HG02884 (cell line): Measurements from ENCODE around the gene FADS1.

Source experiments
- ATAC-seq: cut with Tn5 transposase; IDR thresholded peaks from one replicate; pipeline ENCODE4 v1.9.1; 2021; ENCODE audit warnings: mild to moderate bottlenecking, moderate library complexity; ENCODE audit not compliant: unreplicated experiment

Gene FADS1

DNA sequence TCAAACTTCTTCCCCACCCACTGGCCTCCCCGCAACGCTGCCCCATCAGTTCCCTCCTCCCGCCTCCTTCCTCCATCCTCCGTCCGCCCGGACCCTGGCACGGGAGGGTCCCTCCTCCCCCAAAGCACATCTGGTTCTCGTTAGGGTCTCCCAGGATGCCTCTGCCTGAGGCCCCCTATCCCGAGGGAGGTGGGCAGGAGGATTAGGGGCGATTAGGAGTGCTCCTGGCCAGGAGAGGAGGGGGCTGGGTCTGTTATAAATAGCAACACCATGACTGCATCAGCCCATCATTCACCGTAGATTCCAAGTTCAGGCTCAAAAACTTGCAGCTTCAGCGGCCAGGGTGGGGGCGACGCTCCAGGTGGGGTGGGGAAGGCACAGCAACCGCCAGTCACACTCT lies 54.0 kb downstream of the FADS1 start:
- ATAC-seq, result no peak

DNA sequence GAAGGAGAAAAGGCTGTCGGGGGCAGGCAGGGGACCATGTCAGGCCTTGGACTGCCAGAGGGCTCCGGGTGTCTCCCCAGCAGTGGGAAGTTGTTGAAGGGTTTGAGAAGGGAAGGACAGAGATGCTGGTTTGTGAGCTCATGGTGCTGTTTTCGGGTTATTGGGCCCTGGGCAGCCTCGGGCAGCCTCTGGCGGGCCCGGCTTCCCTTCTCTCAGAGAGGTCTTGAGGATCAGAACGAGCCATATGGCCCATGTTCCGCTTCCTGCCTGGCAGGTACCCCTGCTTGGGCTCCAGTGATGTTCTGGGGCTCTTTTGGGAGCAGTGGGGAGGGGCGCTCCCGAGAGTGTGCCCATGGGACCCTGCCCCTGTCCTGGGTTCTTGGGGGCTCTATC lies 54.6 kb downstream of the FADS1 start:
- ATAC-seq, result no peak

DNA sequence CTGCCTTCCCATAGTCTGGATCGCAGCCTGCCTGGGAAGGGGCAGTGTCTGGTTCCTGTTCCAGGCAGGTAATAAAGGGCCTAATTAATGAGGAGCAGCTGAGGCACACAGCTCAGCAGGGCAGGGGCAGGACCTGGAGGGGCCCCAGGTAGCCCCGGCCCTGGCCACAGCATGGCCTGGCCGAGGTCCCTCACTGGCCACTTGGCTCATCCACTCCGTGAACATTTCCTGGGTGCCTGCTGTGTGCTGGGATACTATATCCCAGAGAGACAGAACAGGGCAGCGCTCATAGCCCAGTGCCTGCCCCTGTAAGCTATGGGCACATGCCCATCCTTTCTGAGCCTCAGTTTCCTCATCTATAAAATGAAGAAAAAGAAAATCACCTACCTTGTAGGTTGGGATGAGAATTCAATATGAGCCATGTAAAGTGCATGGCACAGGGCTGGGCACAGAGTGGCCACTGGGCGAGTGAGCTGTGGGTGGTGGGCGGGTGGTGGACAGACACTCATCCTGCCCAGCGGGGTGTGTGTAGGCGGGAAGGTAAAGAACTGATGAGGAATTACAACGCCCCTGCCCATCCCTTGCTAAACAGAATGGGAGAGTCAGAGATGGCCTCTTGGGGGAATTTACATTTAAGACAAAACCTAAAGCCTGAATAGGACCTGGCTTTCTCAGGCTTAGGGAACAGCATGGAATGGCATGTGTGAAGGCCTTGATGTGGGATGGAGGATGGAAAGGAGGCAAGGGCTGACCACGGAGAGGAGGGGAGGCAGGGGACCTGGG lies 55.2 kb downstream of the FADS1 start:
- no peak for ATAC-seq

DNA sequence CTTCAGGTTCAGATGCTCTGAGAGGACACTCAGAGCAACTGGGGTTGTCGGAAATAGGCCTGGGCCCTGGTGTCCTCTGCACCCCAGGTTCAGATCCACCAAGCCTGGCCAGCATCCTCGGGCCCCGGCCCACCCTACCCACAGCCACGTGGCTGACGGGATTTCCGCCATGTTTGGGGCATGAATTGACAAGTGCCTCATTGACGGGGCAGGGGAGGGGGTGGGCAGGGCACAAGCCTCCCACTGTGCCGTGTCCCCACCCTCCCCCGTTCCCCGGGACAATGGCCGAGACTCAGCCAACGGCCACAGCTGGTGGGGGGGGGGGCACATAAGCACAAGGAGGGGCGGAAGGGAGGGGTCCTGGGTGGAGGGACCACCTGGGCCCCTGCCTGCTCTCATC lies 55.9 kb downstream of the FADS1 start:
- no peak for ATAC-seq

DNA sequence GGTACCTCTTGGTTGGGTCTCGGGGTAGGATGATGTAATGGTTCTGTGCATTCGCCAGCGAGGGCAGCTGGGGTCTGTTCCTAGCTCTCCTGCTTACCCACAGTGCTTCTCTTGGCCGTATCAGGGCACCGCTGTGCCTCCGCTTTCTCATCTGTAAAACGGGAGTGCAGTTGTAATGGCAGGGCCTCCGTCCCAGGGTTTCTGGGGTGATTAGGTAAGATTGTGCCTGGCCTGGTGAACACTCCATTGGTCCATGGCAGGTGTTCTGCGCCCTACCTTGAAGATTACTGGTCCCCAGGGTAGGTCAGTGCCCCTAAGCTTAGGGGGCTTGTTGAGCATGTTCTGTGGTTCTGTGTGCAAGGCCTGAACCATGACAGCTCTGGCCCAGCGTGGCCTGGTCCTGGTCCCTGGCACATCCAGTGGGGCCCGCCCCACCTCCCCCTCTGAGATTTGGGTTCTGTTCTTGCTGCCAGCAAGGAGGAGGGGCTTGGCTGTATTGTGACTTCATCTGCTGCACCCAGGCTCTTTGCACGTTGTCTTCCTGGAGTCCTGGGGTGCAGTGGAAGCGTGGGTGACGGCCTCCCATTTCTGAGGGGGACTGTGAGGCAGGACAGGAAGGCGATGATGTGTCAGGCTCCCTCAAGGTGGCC lies 59.5 kb downstream of the FADS1 start:
- ATAC-seq, result no peak

DNA sequence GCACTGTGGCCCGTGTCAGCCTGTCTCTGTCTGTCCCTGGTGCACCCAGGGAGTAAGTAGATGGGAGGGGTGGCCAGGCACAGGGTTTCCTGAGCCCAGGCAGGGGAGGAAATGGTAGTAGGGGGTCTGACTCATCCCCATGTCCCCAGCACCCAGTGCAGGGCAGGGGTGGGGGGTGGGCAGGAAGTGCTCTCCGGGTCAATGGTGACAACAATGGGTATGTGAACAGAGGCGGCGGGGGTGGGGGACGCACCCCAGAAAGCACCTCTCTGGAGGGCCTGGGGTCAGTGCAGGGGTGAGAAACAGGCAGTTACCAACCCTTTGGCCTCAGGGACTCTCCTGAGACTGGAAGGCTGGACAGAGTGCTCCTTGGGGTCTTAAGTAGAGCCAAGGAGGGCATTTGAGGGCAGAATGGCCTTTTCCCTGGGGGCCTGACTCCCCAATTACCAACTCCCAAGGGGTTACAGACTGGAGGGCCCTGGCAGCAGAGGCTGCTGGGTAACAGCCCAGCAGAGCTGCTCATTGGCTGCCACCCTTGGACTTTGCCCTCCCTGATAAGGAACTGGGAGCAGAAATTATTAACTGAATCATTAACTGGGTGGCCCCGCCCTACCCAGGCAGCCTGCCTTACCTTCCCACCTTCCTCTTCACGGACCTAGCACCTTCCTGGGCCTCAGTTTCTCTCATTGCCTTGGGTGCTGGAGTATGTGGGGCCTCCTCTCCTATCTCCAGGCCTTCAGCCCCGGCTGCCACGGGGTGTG lies 60.2 kb downstream of the FADS1 start:
- ATAC-seq, result no peak

DNA sequence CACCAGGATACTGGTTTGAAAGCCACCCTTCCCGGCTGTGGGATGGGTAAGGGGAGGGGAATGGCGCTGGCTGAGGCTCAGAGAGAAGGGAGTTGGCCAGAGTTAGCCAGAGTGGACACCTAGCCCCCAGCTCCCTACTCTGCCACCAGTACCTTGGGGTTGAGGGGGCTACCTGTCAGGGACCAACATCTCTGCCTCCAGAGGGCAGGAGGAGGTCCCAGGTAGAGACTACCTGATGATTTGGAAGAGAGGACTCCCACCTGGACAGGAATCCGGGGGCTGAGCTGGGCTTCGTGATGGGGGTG lies 60.7 kb downstream of the FADS1 start:
- no peak for ATAC-seq

DNA sequence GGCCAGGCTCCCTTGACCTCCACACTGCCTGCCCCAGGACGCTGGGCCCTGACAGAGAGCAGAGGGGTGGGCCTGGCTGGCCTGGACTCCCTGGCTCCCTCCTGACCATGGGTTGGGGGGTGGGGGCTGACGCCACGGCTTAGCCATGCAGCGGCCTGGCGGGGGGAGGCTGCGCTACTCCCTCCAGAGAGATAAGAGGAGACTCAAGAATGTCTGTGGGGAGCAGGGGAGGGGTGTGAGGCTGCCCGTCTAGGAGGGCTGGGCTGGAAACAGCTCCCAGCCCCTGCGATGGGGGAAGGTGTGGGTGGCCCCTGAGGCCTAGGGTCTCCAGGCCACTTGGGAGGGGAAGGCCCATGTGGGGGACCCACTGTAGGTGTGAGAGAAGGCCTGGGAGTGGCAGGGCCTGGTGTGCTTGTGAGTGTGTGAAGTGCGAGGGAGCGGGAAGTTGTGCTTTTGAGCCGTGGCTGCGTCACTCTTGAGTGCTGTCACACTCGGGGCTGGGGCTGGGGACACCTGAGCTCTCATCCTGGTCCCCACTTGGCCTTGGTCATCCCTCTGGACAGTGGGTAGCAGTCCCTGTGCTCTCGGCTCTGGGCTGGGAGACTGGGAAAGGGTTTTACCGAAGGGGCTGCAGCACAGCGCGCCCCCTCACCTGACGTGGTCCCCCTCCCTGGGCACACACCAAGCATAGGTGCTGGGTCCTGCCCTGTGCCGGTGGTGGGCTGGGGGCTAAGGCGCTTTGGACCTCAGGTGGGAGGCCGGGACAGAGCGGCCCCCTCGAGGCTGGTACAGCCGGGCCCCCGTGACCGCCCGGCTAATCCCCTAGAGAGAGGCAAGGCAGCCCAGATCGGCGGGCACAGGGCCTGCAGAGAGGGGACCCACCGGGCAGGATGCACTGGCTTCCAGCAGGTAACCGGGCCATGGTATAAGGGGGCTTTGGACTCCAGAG lies 62.0 kb downstream of the FADS1 start:
- ATAC-seq, result no peak

DNA sequence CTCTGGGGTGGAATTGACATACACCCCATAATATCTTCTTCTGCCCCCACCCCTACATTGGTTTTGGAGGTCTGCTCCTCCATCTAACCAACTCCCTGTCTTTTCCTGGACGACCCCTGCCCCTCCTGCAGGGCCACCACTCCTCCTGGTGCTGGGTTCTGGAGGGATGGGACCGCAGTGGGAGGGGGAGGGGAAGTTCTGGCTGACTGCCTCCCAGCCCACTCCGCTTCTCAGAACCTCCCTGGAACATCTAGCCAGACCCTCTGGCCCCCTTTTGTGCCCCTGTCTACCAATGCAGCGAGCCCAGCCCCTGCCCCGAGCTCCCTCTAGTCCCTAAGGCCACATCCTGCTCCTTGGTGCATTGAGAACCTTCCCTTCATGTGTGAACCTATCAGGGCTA lies 63.1 kb downstream of the FADS1 start:
- ATAC-seq, result no peak

DNA sequence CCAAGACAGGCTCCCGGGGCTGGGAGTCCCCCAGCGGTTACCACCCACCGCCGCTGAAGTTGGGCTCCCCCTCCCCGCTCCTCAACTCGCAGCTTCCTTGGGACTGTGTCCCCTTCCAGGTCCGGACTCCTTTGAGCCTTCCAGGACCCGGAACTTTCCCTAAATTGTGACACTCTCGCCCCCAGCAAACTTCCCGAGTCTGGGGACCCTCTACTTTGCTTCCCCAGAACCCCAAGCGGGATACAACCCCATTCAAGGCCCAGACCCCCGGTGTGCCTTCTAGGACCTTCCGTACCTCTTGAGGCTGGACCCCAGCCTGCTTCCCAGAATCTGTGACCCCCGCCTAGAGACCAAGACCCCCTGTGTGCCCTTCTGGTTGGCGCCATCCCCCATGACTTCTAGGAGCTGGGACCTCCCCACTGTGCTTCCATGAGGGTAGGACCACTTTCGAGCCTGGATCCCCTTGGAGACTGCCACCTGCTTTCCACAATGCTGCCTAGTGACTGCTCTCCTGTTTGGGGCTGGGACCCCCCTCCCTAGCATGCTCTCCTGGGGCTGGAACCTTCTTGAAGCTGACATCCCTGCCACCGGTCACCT lies 63.8 kb downstream of the FADS1 start:
- ATAC-seq, result no peak

DNA sequence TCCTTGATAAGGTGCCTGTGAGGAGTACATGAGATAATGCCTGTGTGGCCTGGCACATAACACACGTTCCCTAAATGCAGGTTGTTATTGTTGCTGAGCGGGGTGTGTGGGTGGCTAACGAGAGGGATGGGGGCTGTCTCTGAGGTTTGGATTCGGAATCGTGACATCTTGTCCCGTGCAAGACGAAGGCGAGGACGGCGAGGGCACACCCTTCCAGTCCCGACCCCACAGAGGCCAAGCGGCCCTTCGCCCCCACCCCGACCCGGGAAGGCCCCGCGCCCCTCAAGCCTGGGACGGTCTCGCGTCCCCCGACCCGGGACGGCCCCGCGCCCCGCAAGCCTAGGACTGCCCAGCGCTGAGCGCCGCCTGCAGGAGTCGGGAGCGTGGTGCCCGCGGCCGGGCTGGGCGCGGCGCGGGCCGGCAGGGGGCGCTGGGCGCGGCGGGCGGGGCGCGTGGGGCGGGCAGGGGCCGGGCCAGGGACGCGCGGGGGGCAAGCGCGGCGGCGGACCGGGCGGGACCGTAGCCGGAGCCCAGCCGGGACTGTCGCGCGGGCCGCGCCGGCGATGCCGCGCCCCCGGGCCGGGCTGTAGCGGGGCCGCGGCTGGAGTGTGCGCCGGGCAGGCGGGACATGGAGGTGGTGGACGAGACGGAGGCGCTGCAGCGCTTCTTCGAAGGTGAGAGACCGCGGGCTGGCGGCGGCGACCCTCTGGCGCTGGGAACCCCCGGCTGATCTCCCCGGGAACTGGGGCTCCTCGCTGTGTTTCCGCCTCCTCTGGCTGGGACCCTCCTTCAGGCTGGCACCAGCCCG lies 64.5 kb downstream of the FADS1 start, which contains the start of gene MYRF:
Gene MYRF, plus strand, starts transcription at position 520 of the 808 bp plus-strand sequence. Its CDS starts 109 bp downstream, at position 629.
- no peak for ATAC-seq

DNA sequence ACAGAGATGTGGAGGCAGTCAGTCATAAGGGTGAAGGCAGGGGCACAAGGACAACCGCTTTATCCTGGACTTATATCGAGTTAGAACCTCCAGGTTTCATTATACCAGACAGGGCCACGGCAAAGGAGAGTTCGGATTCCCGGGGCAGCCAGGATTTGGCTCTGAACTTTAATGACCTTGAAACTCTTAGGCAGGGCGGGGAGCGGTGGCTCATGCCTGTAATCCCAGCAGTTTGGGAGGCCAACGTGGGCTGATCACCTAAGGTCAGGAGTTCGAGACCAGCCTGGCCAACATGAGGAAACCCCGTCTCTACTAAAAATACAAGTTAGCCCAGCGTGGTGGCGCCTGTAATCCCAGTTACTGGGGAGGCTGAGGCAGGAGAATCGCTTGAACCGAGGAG lies 65.4 kb downstream of the FADS1 start:
- ATAC-seq, result no peak

DNA sequence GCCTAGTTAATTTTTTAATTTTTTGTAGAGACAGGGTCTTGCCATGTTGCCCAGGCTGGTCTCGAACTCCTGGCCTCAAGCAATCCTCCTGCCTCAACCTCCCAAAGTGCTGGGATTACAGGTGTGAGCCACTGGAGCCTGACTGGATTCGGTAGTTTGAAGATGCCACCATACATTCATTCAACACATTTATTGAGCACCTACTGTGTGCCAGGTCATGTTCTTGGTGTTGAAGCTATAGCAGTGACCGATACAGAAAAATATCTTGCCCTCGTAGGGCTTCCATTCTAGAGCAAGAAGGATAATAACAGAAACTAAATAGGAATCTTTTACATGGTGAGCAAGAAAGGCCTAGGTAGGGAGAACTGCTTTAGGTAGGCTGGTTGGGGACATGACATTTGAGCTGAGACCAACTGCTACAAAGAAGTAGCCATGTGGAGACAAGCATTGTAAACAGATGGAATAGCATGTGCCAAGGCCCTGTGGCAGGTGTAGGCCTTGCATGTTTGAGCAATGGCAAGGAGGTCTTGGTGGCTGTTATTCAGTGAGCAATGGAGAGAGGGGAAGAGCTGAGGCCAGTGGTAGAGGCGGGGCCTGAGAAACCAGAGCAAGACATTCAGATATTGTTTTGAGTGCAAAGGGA lies 66.1 kb downstream of the FADS1 start:
- no peak for ATAC-seq
